ENCODE data around the gene HOXC11. TPM values are rescaled to one million over a fixed set of nuclear protein-coding genes. Genes with fewer than 3 reads are reported as not detected.

Gene HOXC11
- total RNA-seq, 4 donors from 2014 or later = 0.20 to 0.63 (median 0.60) TPM; not detected in 1

DNA sequence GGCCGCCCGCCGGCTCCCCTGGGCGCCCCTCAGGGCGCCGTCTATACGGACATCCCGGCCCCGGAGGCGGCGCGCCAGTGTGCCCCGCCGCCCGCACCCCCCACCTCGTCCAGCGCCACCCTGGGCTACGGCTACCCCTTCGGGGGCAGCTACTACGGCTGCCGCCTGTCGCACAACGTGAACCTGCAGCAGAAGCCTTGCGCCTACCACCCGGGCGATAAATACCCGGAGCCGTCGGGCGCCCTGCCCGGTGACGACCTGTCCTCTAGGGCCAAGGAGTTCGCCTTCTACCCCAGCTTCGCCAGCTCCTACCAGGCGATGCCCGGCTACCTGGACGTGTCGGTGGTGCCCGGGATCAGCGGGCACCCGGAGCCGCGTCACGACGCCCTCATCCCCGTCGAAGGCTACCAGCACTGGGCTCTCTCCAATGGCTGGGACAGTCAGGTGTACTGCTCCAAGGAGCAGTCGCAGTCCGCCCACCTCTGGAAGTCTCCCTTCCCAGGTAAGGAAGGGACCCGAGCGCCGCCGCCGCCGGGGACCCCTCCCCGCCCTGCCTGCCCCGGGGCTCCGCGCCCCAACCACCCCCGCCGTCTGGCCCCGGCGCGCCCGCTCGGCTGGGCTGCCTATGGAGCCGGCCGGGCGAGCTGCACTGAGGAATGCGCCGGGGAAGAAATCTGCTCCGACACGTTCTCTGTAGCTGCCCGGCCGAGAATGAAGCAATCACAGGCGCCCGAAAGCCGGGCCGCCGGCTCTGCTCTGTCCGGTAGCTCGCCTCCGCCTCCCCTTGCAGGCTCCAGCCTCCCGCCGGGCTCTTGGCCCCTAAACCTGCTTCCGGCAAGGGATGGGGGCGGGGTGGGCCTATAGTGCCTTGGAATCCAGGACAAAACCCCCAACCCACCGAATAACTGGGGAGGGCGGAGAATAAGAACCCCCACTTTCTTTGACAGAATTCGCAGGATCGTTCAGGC lies 33.5 kb upstream of the HOXC11 start:
- no peak for TF ChIP-seq EP300 (IDR thresholded peaks at IDR 0.05)
- no peak for TF ChIP-seq POLR2A (IDR thresholded peaks at IDR 0.05)
- TF ChIP-seq, protein P1, sequence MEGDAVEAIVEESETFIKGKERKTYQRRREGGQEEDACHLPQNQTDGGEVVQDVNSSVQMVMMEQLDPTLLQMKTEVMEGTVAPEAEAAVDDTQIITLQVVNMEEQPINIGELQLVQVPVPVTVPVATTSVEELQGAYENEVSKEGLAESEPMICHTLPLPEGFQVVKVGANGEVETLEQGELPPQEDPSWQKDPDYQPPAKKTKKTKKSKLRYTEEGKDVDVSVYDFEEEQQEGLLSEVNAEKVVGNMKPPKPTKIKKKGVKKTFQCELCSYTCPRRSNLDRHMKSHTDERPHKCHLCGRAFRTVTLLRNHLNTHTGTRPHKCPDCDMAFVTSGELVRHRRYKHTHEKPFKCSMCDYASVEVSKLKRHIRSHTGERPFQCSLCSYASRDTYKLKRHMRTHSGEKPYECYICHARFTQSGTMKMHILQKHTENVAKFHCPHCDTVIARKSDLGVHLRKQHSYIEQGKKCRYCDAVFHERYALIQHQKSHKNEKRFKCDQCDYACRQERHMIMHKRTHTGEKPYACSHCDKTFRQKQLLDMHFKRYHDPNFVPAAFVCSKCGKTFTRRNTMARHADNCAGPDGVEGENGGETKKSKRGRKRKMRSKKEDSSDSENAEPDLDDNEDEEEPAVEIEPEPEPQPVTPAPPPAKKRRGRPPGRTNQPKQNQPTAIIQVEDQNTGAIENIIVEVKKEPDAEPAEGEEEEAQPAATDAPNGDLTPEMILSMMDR (IDR thresholded peaks at IDR 0.05) = no peak
- DNase-seq (ENCODE audit: low spot score in 2 of 2) = no peak
- 5 to 7% methylated on average over 18 to 64 of the region's 91 CpGs for WGBS, 2 donors
- peaks cover 0 to 33% (median 5%) of the 10 kb centered on the region in 4 donors for H3K4me1 ChIP-seq
- peak overlapping the region in 1 of 4 donors; percentile 34 for H3K4me3 ChIP-seq
- no peak overlapping the region for H3K27ac ChIP-seq
- H3K9me3 ChIP-seq = no peaks in the 10 kb centered on the region
- H3K27me3 ChIP-seq = peaks cover 11 to 100% of the 10 kb centered on the region in 2 donors
- H3K36me3 ChIP-seq = no peaks in the 10 kb centered on the region

DNA sequence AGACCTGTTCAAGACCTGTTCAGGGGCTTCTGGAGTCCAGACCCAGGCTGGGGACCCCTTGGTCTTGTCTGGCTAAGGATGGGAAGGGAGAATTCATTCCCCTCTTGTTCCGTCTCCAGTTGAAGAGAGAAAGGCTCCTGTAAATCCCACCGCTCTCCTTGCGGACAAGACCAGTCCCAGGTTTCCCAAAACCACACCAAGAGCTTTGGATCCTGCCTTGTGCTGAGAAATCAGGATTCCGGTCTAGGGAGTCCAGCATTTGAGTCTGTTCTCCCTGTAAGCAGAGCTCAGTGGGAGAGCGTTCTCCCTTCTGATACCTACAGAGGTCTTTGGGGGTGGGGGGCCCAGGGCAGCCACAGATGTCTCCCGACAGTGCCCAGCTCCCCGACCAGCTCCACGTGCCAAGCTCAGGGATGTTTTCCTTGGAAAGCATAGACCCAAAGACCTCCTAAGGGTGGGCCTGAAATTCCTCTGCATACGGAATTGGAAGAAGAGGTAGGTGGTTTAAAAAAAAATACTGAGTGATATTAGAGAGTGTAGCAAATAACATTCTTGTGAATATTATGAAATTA lies 32.4 kb upstream of the HOXC11 start:
- Histone ChIP-seq H3K36me3 (no peaks in the 10 kb centered on the region), H3K4me3 (no peak overlapping the region), H3K4me1 (peaks cover 0 to 37% (median 2%) of the 10 kb centered on the region in 4 donors), H3K9me3 (no peaks in the 10 kb centered on the region), H3K27me3 (peaks cover 11 to 100% of the 10 kb centered on the region in 2 donors), H3K27ac (no peak overlapping the region)
- DNase-seq (ENCODE audit: low spot score in 2 of 2) = no peak
- WGBS, 2 donors = 10 to 15% methylated on average over 9 of the region's 9 CpGs
- TF ChIP-seq, protein P1 (IDR thresholded peaks at IDR 0.05) = no peak
- TF ChIP-seq EP300 (IDR thresholded peaks at IDR 0.05) (no peak), POLR2A (IDR thresholded peaks at IDR 0.05) (no peak)

DNA sequence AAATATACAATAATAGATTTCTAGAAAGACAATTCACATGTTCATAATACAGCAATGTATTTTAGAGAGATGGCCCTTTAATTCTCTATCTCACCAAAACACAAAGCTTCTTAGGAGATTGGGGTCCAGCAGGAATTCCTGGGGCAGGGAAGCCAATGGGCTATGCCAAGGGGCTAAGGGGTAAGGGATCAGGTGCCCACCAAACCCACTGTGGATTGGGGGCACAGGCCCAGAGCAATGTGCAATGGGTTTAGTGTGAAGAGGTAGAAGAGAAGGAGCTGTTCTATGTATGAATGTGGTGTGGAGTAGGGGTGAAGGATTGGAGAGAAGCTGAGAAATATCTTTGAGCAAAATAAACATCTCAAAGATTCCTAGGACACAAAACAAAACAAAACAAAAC lies 31.7 kb upstream of the HOXC11 start:
- DNase-seq (ENCODE audit: low spot score in 2 of 2) = no peak
- Histone ChIP-seq H3K4me1 (peaks cover 0 to 32% (median 0%) of the 10 kb centered on the region in 4 donors), H3K27ac (no peak overlapping the region), H3K9me3 (no peaks in the 10 kb centered on the region), H3K36me3 (no peaks in the 10 kb centered on the region), H3K4me3 (no peak overlapping the region), H3K27me3 (peaks cover 11 to 100% of the 10 kb centered on the region in 2 donors)
- TF ChIP-seq, protein P1 (IDR thresholded peaks at IDR 0.05) = no peak
- TF ChIP-seq POLR2A (IDR thresholded peaks at IDR 0.05) = no peak

DNA sequence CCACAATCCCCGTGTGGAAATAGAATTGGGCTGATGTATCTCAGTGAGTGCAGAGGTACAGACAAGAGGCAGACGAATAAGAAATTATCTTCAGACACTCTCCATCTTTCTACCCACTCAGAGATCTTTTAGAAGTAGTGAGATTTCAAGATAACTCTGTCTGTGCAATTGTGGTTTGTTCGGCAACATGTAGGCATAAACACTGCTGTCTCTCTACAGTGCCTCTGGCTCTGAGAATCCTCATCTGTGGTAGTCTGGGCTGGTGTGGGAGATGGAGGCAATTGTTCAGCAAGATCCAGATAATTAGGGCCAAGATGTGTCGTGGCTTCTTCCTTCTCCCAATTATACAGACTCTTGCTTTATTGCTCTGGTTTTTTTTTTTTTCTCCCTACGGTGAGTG lies 31.2 kb upstream of the HOXC11 start:
- peaks cover 11 to 100% of the 10 kb centered on the region in 2 donors for H3K27me3 ChIP-seq
- WGBS, 2 donors = 16 to 22% methylated on average over 5 of the region's 5 CpGs

More for the DNA sequence above, 31.2 kb upstream of the HOXC11 start:
- Histone ChIP-seq H3K4me3 (no peak overlapping the region), H3K27ac (no peak overlapping the region), H3K9me3 (no peaks in the 10 kb centered on the region), H3K36me3 (no peaks in the 10 kb centered on the region), H3K4me1 (peaks cover 0 to 32% (median 0%) of the 10 kb centered on the region in 4 donors)
- TF ChIP-seq POLR2A (IDR thresholded peaks at IDR 0.05) (no peak), EP300 (IDR thresholded peaks at IDR 0.05) (no peak)
- TF ChIP-seq, protein P1 (IDR thresholded peaks at IDR 0.05) = no peak
- DNase-seq (ENCODE audit: low spot score in 2 of 2) = no peak

Data from tibial nerve (tissue), 4 donors.